CD4-positive, CD25-positive, alpha-beta regulatory T cell (primary cell): ENCODE results near the gene EIF4G3. TPM values are rescaled to one million over a fixed set of nuclear protein-coding genes. Genes with fewer than 3 reads are reported as not detected.
A peak's percentile ranks its signal among the peaks of the same experiment; 100 is the strongest.
"Not testable (repeated sequence)": the region's sequence is repeated elsewhere in the genome, so short reads cannot be mapped to it uniquely, and the experiment has no call there.

Experiments used
- ATAC-seq, 2 donors: fragments of 150-1000 bp; cut with Tn5 transposase; one replicate each; pipeline ENCODE4 v1.10.0; 2021; ENCODE audit warnings: low read depth in 2 of 2, moderate number of reproducible peaks in 2 of 2, moderate library complexity in 1 of 2
- DNase-seq, 3 donors: peaks; one replicate each; pipeline versions ENCODE4 v3.0.0 to v3.0.0-alpha.2; 2012 to 2022; ENCODE audit warnings: mixed read lengths in 1 of 3
- H3K27ac ChIP-seq: one replicate; pipeline ENCODE4 v1.7.0; 2013; ENCODE audit warnings: mild to moderate bottlenecking, low read length; ENCODE audit not compliant: insufficient read depth, poor library complexity, severe bottlenecking
- H3K27me3 ChIP-seq: one replicate; pipeline ENCODE4 v1.7.0; 2013; ENCODE audit warnings: low read length; ENCODE audit not compliant: control insufficient read depth, insufficient read depth
- H3K36me3 ChIP-seq: one replicate; pipeline ENCODE4 v1.7.0; 2013; ENCODE audit warnings: mild to moderate bottlenecking, low read length, moderate library complexity; ENCODE audit not compliant: control insufficient read depth, insufficient read depth
- H3K4me1 ChIP-seq: 2 replicates; pipeline ENCODE4 v1.7.0; 2013; ENCODE audit warnings: mild to moderate bottlenecking, low read length; ENCODE audit not compliant: insufficient read depth, control insufficient read depth, poor library complexity, severe bottlenecking
- H3K4me3 ChIP-seq: one replicate; pipeline ENCODE4 v1.7.0; 2013; ENCODE audit warnings: low read depth, mild to moderate bottlenecking, low read length, moderate library complexity
- H3K9me3 ChIP-seq, 2 experiments: 1 replicate in 1 of 2; 2 replicates in 1 of 2; pipeline ENCODE4 v1.7.0; 2013; ENCODE audit warnings: low read length in 2 of 2, mild to moderate bottlenecking in 1 of 2, moderate library complexity in 1 of 2; ENCODE audit not compliant: control insufficient read depth in 2 of 2
- H3K27ac Mint-ChIP-seq, 3 donors: one replicate each; pipeline ENCODE4 v1.8.0; 2020 to 2022; ENCODE audit warnings: mild to moderate bottlenecking in 3 of 3, mixed read lengths in 3 of 3, moderate library complexity in 2 of 3
- H3K27me3 Mint-ChIP-seq: one replicate; pipeline ENCODE4 v1.8.0; 2022; ENCODE audit warnings: mild to moderate bottlenecking, mixed read lengths
- H3K36me3 Mint-ChIP-seq: one replicate; pipeline ENCODE4 v1.8.0; 2020; ENCODE audit warnings: mixed read lengths
- H3K4me1 Mint-ChIP-seq, 4 donors: one replicate each; pipeline ENCODE4 v1.8.0; 2020 to 2022; ENCODE audit warnings: mixed read lengths in 4 of 4, mild to moderate bottlenecking in 1 of 4
- H3K4me3 Mint-ChIP-seq, 4 donors: one replicate each; pipeline ENCODE4 v1.8.0; 2020 to 2022; ENCODE audit warnings: mild to moderate bottlenecking in 4 of 4, mixed read lengths in 4 of 4, moderate library complexity in 3 of 4
- H3K9me3 Mint-ChIP-seq, 7 donors: one replicate each; pipeline ENCODE4 v1.8.0; 2020 to 2022; ENCODE audit warnings: mixed read lengths in 7 of 7, mild to moderate bottlenecking in 3 of 7, moderate library complexity in 2 of 7
- polyA plus RNA-seq, 4 donors: library from polyadenylated mRNA; unstranded; fragments of 300-500 nt; fragmentation: Illumina TruSeq; gene quantifications; one replicate each; pipeline ENCODE4 v1.2.3, GENCODE V29; 2021
- total RNA-seq: library from RNA; stranded (reverse); gene quantifications from one replicate; pipeline ENCODE4 v1.2.3, GENCODE V29; 2022

EIF4G3 gene
- total and polyA plus RNA-seq, 5 donors from 2014 or later: 2.5 to 34.4 (median 5.5) TPM

GRCh38 chr1:21216835-21217811, 40.4 kb upstream of the EIF4G3 start:
- DNase-seq: peak; percentile 45 to 71 (median 57)
- Mint-ChIP-seq H3K27me3 (no peaks in the 10 kb centered on the region), H3K27ac (peak overlapping the region in 2 of 3 donors; percentile 51 to 82), H3K36me3 (peaks cover 13% of the 10 kb centered on the region), H3K9me3 (peaks cover 0 to 1% (median 0%) of the 10 kb centered on the region in 7 donors), H3K4me1 (peaks cover 0 to 7% (median 2%) of the 10 kb centered on the region in 4 donors), H3K4me3 (no peak overlapping the region)
- Histone ChIP-seq H3K9me3 (no peaks in the 10 kb centered on the region), H3K27ac (no peak overlapping the region), H3K27me3 (no peaks in the 10 kb centered on the region), H3K4me3 (no peak overlapping the region), H3K36me3 (peaks cover 32% of the 10 kb centered on the region), H3K4me1 (no peaks in the 10 kb centered on the region)
- ATAC-seq: peak in 1 of 2 donors; percentile 56

- ATAC-seq (no peak), DNase-seq (no peak)
- no peak overlapping the region for H3K4me3 Mint-ChIP-seq
- no peak overlapping the region for H3K4me3 ChIP-seq
- H3K27ac Mint-ChIP-seq: no peak overlapping the region
- H3K36me3 Mint-ChIP-seq: no peaks in the 10 kb centered on the region
- H3K27ac ChIP-seq: no peak overlapping the region
- H3K4me1 ChIP-seq: no peaks in the 10 kb centered on the region
- no peaks in the 10 kb centered on the region for H3K9me3 ChIP-seq
- no peaks in the 10 kb centered on the region for H3K9me3 Mint-ChIP-seq
- peaks cover 0 to 7% (median 2%) of the 10 kb centered on the region in 4 donors for H3K4me1 Mint-ChIP-seq
- no peaks in the 10 kb centered on the region for H3K27me3 ChIP-seq
- H3K36me3 ChIP-seq: no peaks in the 10 kb centered on the region
- H3K27me3 Mint-ChIP-seq: no peaks in the 10 kb centered on the region
Observed at GRCh38 chr1:21212126-21212525, 35.4 kb upstream of the EIF4G3 start.

- not testable (repeated sequence) for H3K27ac ChIP-seq, H3K9me3 Mint-ChIP-seq, H3K9me3 ChIP-seq, H3K27me3 Mint-ChIP-seq, H3K4me1 Mint-ChIP-seq, H3K27ac Mint-ChIP-seq, H3K36me3 ChIP-seq, H3K4me1 ChIP-seq, H3K36me3 Mint-ChIP-seq, ATAC-seq, H3K4me3 ChIP-seq, DNase-seq, H3K27me3 ChIP-seq, H3K4me3 Mint-ChIP-seq
Observed at GRCh38 chr1:21208137-21208700, 31.5 kb upstream of the EIF4G3 start.

- Mint-ChIP-seq H3K27me3 (no peaks in the 10 kb centered on the region), H3K36me3 (no peaks in the 10 kb centered on the region), H3K27ac (no peak overlapping the region), H3K4me3 (no peak overlapping the region), H3K9me3 (no peaks in the 10 kb centered on the region), H3K4me1 (no peaks in the 10 kb centered on the region)
- Histone ChIP-seq H3K9me3 (no peaks in the 10 kb centered on the region), H3K4me3 (no peak overlapping the region), H3K36me3 (no peaks in the 10 kb centered on the region), H3K27ac (no peak overlapping the region), H3K4me1 (no peaks in the 10 kb centered on the region), H3K27me3 (no peaks in the 10 kb centered on the region)
- no peak for DNase-seq
- no peak for ATAC-seq
Observed at GRCh38 chr1:21206117-21206516, 29.4 kb upstream of the EIF4G3 start.

- Mint-ChIP-seq H3K4me3 (no peak overlapping the region), H3K4me1 (no peaks in the 10 kb centered on the region), H3K27ac (no peak overlapping the region), H3K36me3 (no peaks in the 10 kb centered on the region), H3K9me3 (no peaks in the 10 kb centered on the region), H3K27me3 (no peaks in the 10 kb centered on the region)
- Histone ChIP-seq H3K9me3 (no peaks in the 10 kb centered on the region), H3K4me3 (no peak overlapping the region), H3K4me1 (no peaks in the 10 kb centered on the region), H3K36me3 (no peaks in the 10 kb centered on the region), H3K27ac (no peak overlapping the region), H3K27me3 (no peaks in the 10 kb centered on the region)
- ATAC-seq (no peak), DNase-seq (no peak)
Observed at GRCh38 chr1:21205416-21205815, 28.7 kb upstream of the EIF4G3 start.

- no peaks in the 10 kb centered on the region for H3K9me3 ChIP-seq
- H3K27ac ChIP-seq: no peak overlapping the region
- Mint-ChIP-seq H3K4me1 (no peaks in the 10 kb centered on the region), H3K4me3 (peak overlapping the region in 1 of 4 donors; percentile 10), H3K27ac (no peak overlapping the region), H3K9me3 (no peaks in the 10 kb centered on the region), H3K36me3 (no peaks in the 10 kb centered on the region), H3K27me3 (peaks cover 10% of the 10 kb centered on the region)
- no peaks in the 10 kb centered on the region for H3K4me1 ChIP-seq
- ATAC-seq: no peak
- no peaks in the 10 kb centered on the region for H3K36me3 ChIP-seq
- no peaks in the 10 kb centered on the region for H3K27me3 ChIP-seq
- no peak overlapping the region for H3K4me3 ChIP-seq
- DNase-seq: no peak
Observed at GRCh38 chr1:21201650-21202049, 25.0 kb upstream of the EIF4G3 start.

GRCh38 chr1:21201238-21201637, 24.5 kb upstream of the EIF4G3 start:
- not testable (repeated sequence) for H3K9me3 ChIP-seq, H3K9me3 Mint-ChIP-seq, H3K36me3 Mint-ChIP-seq, H3K36me3 ChIP-seq, H3K27me3 ChIP-seq, DNase-seq, H3K4me1 Mint-ChIP-seq, H3K27ac Mint-ChIP-seq, H3K4me3 Mint-ChIP-seq, H3K4me3 ChIP-seq, H3K4me1 ChIP-seq, H3K27ac ChIP-seq, ATAC-seq
- peaks cover 10% of the 10 kb centered on the region for H3K27me3 Mint-ChIP-seq
